ENCODE results near the gene ITPRIPL2. TPM values are rescaled to one million over a fixed set of nuclear protein-coding genes. Genes with fewer than 3 reads are reported as not detected.

ITPRIPL2 gene
- 10 to 100 TPM; 17.5 to 40.2 TPM for total RNA-seq

GRCh38 chr16:19113577-19114358 lies at the start of gene ITPRIPL2:
TSS of gene ITPRIPL2 (plus strand) at chr16:19113964. CDS start at chr16:19114462, 498 bp downstream.
- TF ChIP-seq, protein P1, sequence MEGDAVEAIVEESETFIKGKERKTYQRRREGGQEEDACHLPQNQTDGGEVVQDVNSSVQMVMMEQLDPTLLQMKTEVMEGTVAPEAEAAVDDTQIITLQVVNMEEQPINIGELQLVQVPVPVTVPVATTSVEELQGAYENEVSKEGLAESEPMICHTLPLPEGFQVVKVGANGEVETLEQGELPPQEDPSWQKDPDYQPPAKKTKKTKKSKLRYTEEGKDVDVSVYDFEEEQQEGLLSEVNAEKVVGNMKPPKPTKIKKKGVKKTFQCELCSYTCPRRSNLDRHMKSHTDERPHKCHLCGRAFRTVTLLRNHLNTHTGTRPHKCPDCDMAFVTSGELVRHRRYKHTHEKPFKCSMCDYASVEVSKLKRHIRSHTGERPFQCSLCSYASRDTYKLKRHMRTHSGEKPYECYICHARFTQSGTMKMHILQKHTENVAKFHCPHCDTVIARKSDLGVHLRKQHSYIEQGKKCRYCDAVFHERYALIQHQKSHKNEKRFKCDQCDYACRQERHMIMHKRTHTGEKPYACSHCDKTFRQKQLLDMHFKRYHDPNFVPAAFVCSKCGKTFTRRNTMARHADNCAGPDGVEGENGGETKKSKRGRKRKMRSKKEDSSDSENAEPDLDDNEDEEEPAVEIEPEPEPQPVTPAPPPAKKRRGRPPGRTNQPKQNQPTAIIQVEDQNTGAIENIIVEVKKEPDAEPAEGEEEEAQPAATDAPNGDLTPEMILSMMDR (IDR thresholded peaks at IDR 0.05), result no peak
- Histone ChIP-seq H3K4me3 (peak within 1 kb of the TSS; percentile 50 to 79), H3K4me1 (peaks cover 0 to 55% of the 10 kb centered on the region in 2 donors), H3K27ac (peak within 1 kb of the TSS; percentile 87 to 91), H3K36me3 (peaks cover 14% of the 10 kb centered on the region), H3K9me3 (no peaks in the 10 kb centered on the region), H3K27me3 (no peaks in the 10 kb centered on the region)
- peak; percentile 90 for DNase-seq (ENCODE audit: low spot score)

GRCh38 chr16:19066988-19067348 lies 46.8 kb upstream of the ITPRIPL2 start:
- H3K4me1 ChIP-seq, result peaks cover 0 to 12% of the 10 kb centered on the region in 2 donors
- H3K27me3 ChIP-seq, result no peaks in the 10 kb centered on the region
- DNase-seq (ENCODE audit: low spot score), result no peak
- peak overlapping the region; percentile 71 to 87 for H3K4me3 ChIP-seq
- no peaks in the 10 kb centered on the region for H3K36me3 ChIP-seq
- no peaks in the 10 kb centered on the region for H3K9me3 ChIP-seq
- H3K27ac ChIP-seq, result peak overlapping the region; percentile 99
- TF ChIP-seq, protein P1 (IDR thresholded peaks at IDR 0.05), result no peak

GRCh38 chr16:19067349-19068236 lies 46.2 kb upstream of the ITPRIPL2 start, which contains the start of gene COQ7:
TSS of gene COQ7 (plus strand) at chr16:19067614. CDS start at chr16:19067665, 51 bp downstream.
- Histone ChIP-seq H3K4me3 (peak within 1 kb of the TSS; percentile 71 to 87), H3K27ac (peak within 1 kb of the TSS; percentile 99), H3K27me3 (no peaks in the 10 kb centered on the region), H3K9me3 (no peaks in the 10 kb centered on the region), H3K4me1 (peaks cover 0 to 12% of the 10 kb centered on the region in 2 donors), H3K36me3 (no peaks in the 10 kb centered on the region)
- TF ChIP-seq, protein P1 (IDR thresholded peaks at IDR 0.05), result no peak
- DNase-seq (ENCODE audit: low spot score), result peak; percentile 99

- Histone ChIP-seq H3K4me1 (peaks cover 0 to 12% of the 10 kb centered on the region in 2 donors), H3K4me3 (peak overlapping the region; percentile 71 to 87), H3K36me3 (peaks cover 2% of the 10 kb centered on the region), H3K9me3 (no peaks in the 10 kb centered on the region), H3K27me3 (no peaks in the 10 kb centered on the region), H3K27ac (peak overlapping the region; percentile 99)
- no peak for DNase-seq (ENCODE audit: low spot score)
- TF ChIP-seq, protein P1 (IDR thresholded peaks at IDR 0.05), result no peak
These were observed 45.4 kb upstream of the ITPRIPL2 start for GRCh38 chr16:19068237-19068815.
